HUES48 (cell line): ENCODE measurements around the gene STAT2.

Source experiments
- H3K27ac ChIP-seq: one replicate; pipeline ENCODE4 v1.7.0; 2013; ENCODE audit warnings: low read depth, low read length, inconsistent platforms
- H3K27me3 ChIP-seq: 2 replicates; pipeline ENCODE4 v1.6.1; 2013; ENCODE audit warnings: mild to moderate bottlenecking, low read length; ENCODE audit not compliant: control insufficient read depth, insufficient read depth
- H3K36me3 ChIP-seq: 2 replicates; pipeline ENCODE4 v1.6.1; 2013; ENCODE audit warnings: low read length; ENCODE audit not compliant: control insufficient read depth, insufficient read depth
- H3K4me1 ChIP-seq: 2 replicates; pipeline ENCODE4 v1.6.1; 2013; ENCODE audit warnings: mild to moderate bottlenecking, low read length; ENCODE audit not compliant: control insufficient read depth, insufficient read depth
- H3K4me3 ChIP-seq: 2 replicates; pipeline ENCODE4 v1.5.1; 2013; ENCODE audit warnings: mild to moderate bottlenecking, low read depth, low read length
- H3K9ac ChIP-seq: 2 replicates; pipeline ENCODE4 v1.6.1; 2013; ENCODE audit warnings: mild to moderate bottlenecking, low read depth, low read length, moderate library complexity
- H3K9me3 ChIP-seq: 2 replicates; pipeline ENCODE4 v1.6.1; 2013; ENCODE audit warnings: low read length; ENCODE audit not compliant: control insufficient read depth, insufficient read depth

Gene STAT2

DNA sequence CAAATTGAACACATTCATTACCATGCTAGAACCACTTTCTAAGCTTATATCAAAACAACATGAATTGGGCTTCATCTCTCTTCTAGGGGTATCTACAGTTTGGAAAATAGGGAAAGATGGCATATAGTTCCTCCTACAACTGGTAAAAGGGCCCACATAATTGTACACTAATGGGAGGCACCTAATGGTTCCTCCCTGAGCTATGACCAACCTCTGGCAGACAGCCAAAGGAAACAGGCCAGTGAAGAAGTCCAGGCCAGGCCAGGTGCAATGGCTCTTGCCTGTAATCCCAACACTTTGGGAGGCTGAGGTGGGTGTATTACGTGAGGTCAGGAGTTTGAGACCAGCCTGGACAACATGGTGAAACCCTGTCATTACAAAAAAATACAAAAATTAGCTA lies 26.0 kb upstream of the STAT2 start:
- H3K27ac ChIP-seq = no peak overlapping the region

GRCh38 chr12:56382611-56383010 lies 22.7 kb upstream of the STAT2 start:
- Histone ChIP-seq H3K9ac (no peak overlapping the region), H3K9me3 (no peaks in the 10 kb centered on the region), H3K27me3 (no peaks in the 10 kb centered on the region), H3K27ac (no peak overlapping the region), H3K4me3 (no peak overlapping the region), H3K36me3 (no peaks in the 10 kb centered on the region), H3K4me1 (peaks cover 10% of the 10 kb centered on the region)

More for the DNA sequence above, 26.0 kb upstream of the STAT2 start:
- no peaks in the 10 kb centered on the region for H3K9me3 ChIP-seq
- H3K4me3 ChIP-seq = no peak overlapping the region
- 0 out of 2 replicates have a peak, but pooled peaks cover 6% of the 10 kb centered on the region for H3K4me1 ChIP-seq
- H3K36me3 ChIP-seq = no peaks in the 10 kb centered on the region
- H3K27me3 ChIP-seq = no peaks in the 10 kb centered on the region
- no peak overlapping the region for H3K9ac ChIP-seq

GRCh38 chr12:56377989-56378316 lies 18.0 kb upstream of the STAT2 start:
- no peaks in the 10 kb centered on the region for H3K9me3 ChIP-seq

GRCh38 chr12:56377310-56377988 lies 17.5 kb upstream of the STAT2 start:
- H3K27ac ChIP-seq = peak overlapping the region; percentile 65
- H3K9me3 ChIP-seq = no peaks in the 10 kb centered on the region
- H3K4me1 ChIP-seq = peaks cover 7% of the 10 kb centered on the region

More at GRCh38 chr12:56377989-56378316, 18.0 kb upstream of the STAT2 start:
- no peaks in the 10 kb centered on the region for H3K36me3 ChIP-seq
- H3K27me3 ChIP-seq = no peaks in the 10 kb centered on the region
- H3K4me1 ChIP-seq = peaks cover 7% of the 10 kb centered on the region
- H3K27ac ChIP-seq = no peak overlapping the region
- H3K9ac ChIP-seq = no peak overlapping the region
- H3K4me3 ChIP-seq = no peak overlapping the region

GRCh38 chr12:56375598-56376434 lies 15.9 kb upstream of the STAT2 start:
- Histone ChIP-seq H3K27me3 (no peaks in the 10 kb centered on the region), H3K4me3 (no peak overlapping the region), H3K4me1 (peaks cover 7% of the 10 kb centered on the region), H3K9me3 (no peaks in the 10 kb centered on the region), H3K27ac (no peak overlapping the region), H3K36me3 (no peaks in the 10 kb centered on the region), H3K9ac (no peak overlapping the region)

More at GRCh38 chr12:56377310-56377988, 17.5 kb upstream of the STAT2 start:
- Histone ChIP-seq H3K36me3 (no peaks in the 10 kb centered on the region), H3K27me3 (no peaks in the 10 kb centered on the region), H3K9ac (0 out of 2 replicates have a peak overlapping the region, but pooled peaks have one; percentile 10), H3K4me3 (no peak overlapping the region)

DNA sequence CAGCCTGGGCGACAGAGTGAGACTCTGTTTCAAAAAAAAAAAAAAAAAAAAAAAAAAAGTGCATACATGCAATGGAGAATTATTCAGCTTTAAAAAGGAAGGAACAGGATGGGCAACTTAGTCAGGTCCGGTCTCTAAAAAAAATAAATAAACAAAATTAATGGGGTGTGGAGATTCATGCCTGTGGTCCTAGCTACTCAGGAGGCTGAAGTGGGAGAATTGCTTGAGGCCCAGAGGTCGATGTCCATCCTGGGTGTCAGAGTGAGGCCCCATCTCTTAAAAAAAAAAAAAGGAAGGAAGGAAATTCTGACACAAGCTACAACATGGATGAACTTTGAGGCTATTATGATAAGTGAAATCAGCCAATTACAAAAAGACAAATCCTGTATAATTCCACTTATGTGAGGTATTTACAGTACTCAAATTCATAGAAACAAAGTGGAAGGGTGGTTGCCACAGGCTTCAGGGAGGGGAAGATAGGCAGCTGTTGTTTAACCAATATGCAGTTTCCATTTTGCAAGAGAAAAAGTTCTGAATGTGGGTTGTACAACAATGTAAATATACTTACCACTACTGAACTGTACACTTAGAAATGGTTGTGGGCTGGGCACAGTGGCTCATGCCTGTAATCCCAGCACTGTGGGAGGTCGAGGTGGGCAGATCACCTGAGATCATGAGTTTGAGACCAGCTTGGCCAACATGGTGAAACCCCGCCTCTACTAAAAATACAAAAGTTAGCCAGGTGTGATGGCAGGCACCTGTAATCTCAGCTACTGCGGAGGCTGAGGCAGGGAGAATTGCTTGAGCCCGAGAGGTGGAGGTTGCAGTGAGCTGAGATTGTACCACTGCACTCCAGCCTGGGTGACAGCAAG lies 15.1 kb upstream of the STAT2 start:
- Histone ChIP-seq H3K9me3 (no peaks in the 10 kb centered on the region), H3K27ac (no peak overlapping the region), H3K9ac (no peak overlapping the region), H3K4me1 (peaks cover 7% of the 10 kb centered on the region), H3K4me3 (no peak overlapping the region), H3K27me3 (no peaks in the 10 kb centered on the region), H3K36me3 (no peaks in the 10 kb centered on the region)

- no peaks in the 10 kb centered on the region for H3K27me3 ChIP-seq
Measured at GRCh38 chr12:56373515-56373914, 13.6 kb upstream of the STAT2 start.

DNA sequence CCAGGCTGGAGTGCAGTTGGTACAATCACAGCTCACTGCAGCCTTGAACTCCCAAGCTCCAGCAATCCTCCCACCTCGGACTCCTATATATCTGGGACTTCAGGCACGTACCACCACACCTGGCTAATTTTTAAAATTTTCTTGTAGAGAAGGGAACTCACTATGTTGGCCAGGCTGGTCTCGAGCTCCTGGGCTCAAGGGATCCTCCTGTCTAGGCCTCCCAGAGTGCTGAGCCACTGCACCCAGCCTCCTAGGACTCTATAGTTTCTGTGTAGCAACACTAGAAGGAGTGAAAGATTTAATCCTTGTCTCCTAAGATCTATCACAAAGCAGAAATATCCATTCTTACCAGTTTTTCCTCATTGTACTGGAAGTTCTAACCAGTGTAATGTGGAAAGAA lies 7.0 kb upstream of the STAT2 start:
- no peak overlapping the region for H3K27ac ChIP-seq
- no peak overlapping the region for H3K9ac ChIP-seq
- H3K27me3 ChIP-seq = no peaks in the 10 kb centered on the region
- H3K9me3 ChIP-seq = no peaks in the 10 kb centered on the region
- no peak overlapping the region for H3K4me3 ChIP-seq
- H3K4me1 ChIP-seq = no peaks in the 10 kb centered on the region
- H3K36me3 ChIP-seq = no peaks in the 10 kb centered on the region

More at GRCh38 chr12:56373515-56373914, 13.6 kb upstream of the STAT2 start:
- H3K9me3 ChIP-seq = no peaks in the 10 kb centered on the region
- H3K4me1 ChIP-seq = peaks cover 7% of the 10 kb centered on the region
- H3K9ac ChIP-seq = no peak overlapping the region
- no peak overlapping the region for H3K4me3 ChIP-seq
- no peak overlapping the region for H3K27ac ChIP-seq
- no peaks in the 10 kb centered on the region for H3K36me3 ChIP-seq

GRCh38 chr12:56362130-56363059 lies 2.5 kb upstream of the STAT2 start, which contains the start of gene APOF:
Gene APOF, minus strand, starts transcription at chr12:56362857. Its CDS starts 112 bp downstream, at chr12:56362745.
- Histone ChIP-seq H3K27me3 (no peaks in the 10 kb centered on the region), H3K9ac (no peak within 1 kb of the TSS), H3K9me3 (no peaks in the 10 kb centered on the region), H3K27ac (no peak within 1 kb of the TSS), H3K4me3 (no peak within 1 kb of the TSS), H3K4me1 (peaks cover 7% of the 10 kb centered on the region; the same call in 1 of the 2 replicates), H3K36me3 (no peaks in the 10 kb centered on the region)
